H9 (cell line): ENCODE data around the gene USP44. TPM values are rescaled to one million over a fixed set of nuclear protein-coding genes. Genes with fewer than 3 reads are reported as not detected.
"Not testable (repeated sequence)": the region's sequence is repeated elsewhere in the genome, so short reads cannot be mapped to it uniquely, and the experiment has no call there.

Experiments
- DNase-seq: peaks from one replicate; pipeline ENCODE4 v3.0.0-alpha.2; 2017
- H2AFZ ChIP-seq: one replicate; pipeline ENCODE4 v1.6.1; 2013; ENCODE audit warnings: mild to moderate bottlenecking, low read length, control low read depth, moderate library complexity
- H2AK5ac ChIP-seq: 2 replicates; pipeline ENCODE4 v1.6.1; 2013; ENCODE audit warnings: low read length, control low read depth, mixed read lengths; ENCODE audit not compliant: insufficient read length
- H2BK120ac ChIP-seq: one replicate; pipeline ENCODE4 v1.6.1; 2013; ENCODE audit warnings: low read depth, mild to moderate bottlenecking, low read length, control low read depth, inconsistent platforms; ENCODE audit not compliant: poor library complexity, severe bottlenecking
- H2BK12ac ChIP-seq: 2 replicates; pipeline ENCODE4 v1.6.1; 2013; ENCODE audit warnings: low read length, control low read depth, mixed read lengths, low read depth; ENCODE audit not compliant: insufficient read length
- H2BK15ac ChIP-seq: 2 replicates; pipeline ENCODE4 v1.6.1; 2013; ENCODE audit warnings: low read depth, low read length, control low read depth
- H2BK20ac ChIP-seq: one replicate; pipeline ENCODE4 v1.6.1; 2013; ENCODE audit warnings: low read depth, mild to moderate bottlenecking, low read length, control low read depth, inconsistent platforms; ENCODE audit not compliant: poor library complexity, severe bottlenecking
- H2BK5ac ChIP-seq: 2 replicates; pipeline ENCODE4 v1.6.1; 2013; ENCODE audit warnings: low read length, control low read depth, mixed read lengths; ENCODE audit not compliant: insufficient read length
- H3K14ac ChIP-seq: 2 replicates; pipeline ENCODE4 v1.6.1; 2013; ENCODE audit warnings: low read length, control low read depth; ENCODE audit not compliant: insufficient read depth
- H3K18ac ChIP-seq: 2 replicates; pipeline ENCODE4 v1.6.1; 2013; ENCODE audit warnings: low read depth, mild to moderate bottlenecking, mixed read lengths, low read length, control low read depth; ENCODE audit not compliant: insufficient read length
- H3K23ac ChIP-seq: 2 replicates; pipeline ENCODE4 v1.6.1; 2013; ENCODE audit warnings: low read length, control low read depth, mixed read lengths, low read depth; ENCODE audit not compliant: insufficient read length
- H3K23me2 ChIP-seq: 2 replicates; pipeline ENCODE4 v1.6.1; 2013; ENCODE audit warnings: low read depth, mild to moderate bottlenecking, mixed read lengths, low read length, control low read depth; ENCODE audit not compliant: insufficient read length, poor library complexity, severe bottlenecking
- H3K27ac ChIP-seq: 2 replicates; pipeline ENCODE4 v1.5.1; 2013; ENCODE audit warnings: low read length, control low read depth, mixed read lengths, low read depth; ENCODE audit not compliant: insufficient read length
- H3K27me3 ChIP-seq: 2 replicates; pipeline ENCODE4 v1.6.1; 2013; ENCODE audit warnings: low read length, control low read depth, inconsistent platforms; ENCODE audit not compliant: insufficient read depth
- H3K4ac ChIP-seq: 2 replicates; pipeline ENCODE4 v1.6.1; 2013; ENCODE audit warnings: low read depth, mild to moderate bottlenecking, control low read depth, inconsistent platforms, low read length, moderate library complexity
- H3K4me1 ChIP-seq: 2 replicates; pipeline ENCODE4 v1.6.1; 2013; ENCODE audit warnings: low read length, control low read depth, inconsistent platforms; ENCODE audit not compliant: insufficient read depth
- H3K4me2 ChIP-seq: 2 replicates; pipeline ENCODE4 v1.6.1; 2013; ENCODE audit warnings: low read length, control low read depth, mixed read lengths; ENCODE audit not compliant: insufficient read length, insufficient read depth
- H3K56ac ChIP-seq: 2 replicates; pipeline ENCODE4 v1.6.1; 2013; ENCODE audit warnings: low read depth, mild to moderate bottlenecking, mixed read lengths, low read length, control low read depth; ENCODE audit not compliant: insufficient read length
- H3K79me1 ChIP-seq: 2 replicates; pipeline ENCODE4 v1.6.1; 2013; ENCODE audit warnings: low read depth, mild to moderate bottlenecking, moderate library complexity, low read length, control low read depth, inconsistent platforms; ENCODE audit not compliant: insufficient read depth, poor library complexity, severe bottlenecking
- H3K79me2 ChIP-seq: 2 replicates; pipeline ENCODE4 v1.6.1; 2013; ENCODE audit warnings: low read length, control low read depth, inconsistent platforms; ENCODE audit not compliant: insufficient read depth
- H3K9ac ChIP-seq: 2 replicates; pipeline ENCODE4 v1.6.1; 2013; ENCODE audit warnings: low read length, control low read depth, mixed read lengths; ENCODE audit not compliant: insufficient read length; ENCODE audit errors: extremely low read depth
- H3K9me3 ChIP-seq: one replicate; pipeline ENCODE4 v1.6.1; 2013; ENCODE audit warnings: low read depth, low read length, inconsistent platforms; ENCODE audit not compliant: control insufficient read depth
- H3T11ph ChIP-seq: one replicate; pipeline ENCODE4 v1.6.1; 2013; ENCODE audit warnings: mild to moderate bottlenecking, low read length, control low read depth, inconsistent platforms
- H4K20me1 ChIP-seq: one replicate; pipeline ENCODE4 v1.6.1; 2013; ENCODE audit not compliant: control insufficient read depth, insufficient read length, insufficient read depth
- H4K5ac ChIP-seq: 2 replicates; pipeline ENCODE4 v1.6.1; 2013; ENCODE audit warnings: low read depth, mild to moderate bottlenecking, mixed read lengths, low read length, control low read depth; ENCODE audit not compliant: insufficient read length
- H4K8ac ChIP-seq: replicated peaks from 2 replicates; pipeline ENCODE4 v1.6.1; 2013; ENCODE audit warnings: low read length, control low read depth, mixed read lengths, low read depth; ENCODE audit not compliant: insufficient read length
- H4K91ac ChIP-seq: 2 replicates; pipeline ENCODE4 v1.6.1; 2013; ENCODE audit warnings: low read depth, mild to moderate bottlenecking, moderate library complexity, mixed read lengths, low read length, control low read depth; ENCODE audit not compliant: insufficient read length
- H3K27ac Mint-ChIP-seq, 3 experiments: 2 replicates in 2 of 3; 3 replicates in 1 of 3; pipeline ENCODE4 v1.8.0; 2020 to 2021; ENCODE audit warnings: mixed read lengths in 3 of 3, mild to moderate bottlenecking in 1 of 3, moderate library complexity in 1 of 3
- H3K27me3 Mint-ChIP-seq: 2 replicates; pipeline ENCODE4 v1.8.0; 2021; ENCODE audit warnings: low read depth, mild to moderate bottlenecking, moderate library complexity, mixed read lengths
- H3K36me3 Mint-ChIP-seq, 3 experiments: 2 replicates in 2 of 3; 3 replicates in 1 of 3; pipeline ENCODE4 v1.8.0; 2020 to 2021; ENCODE audit warnings: low read depth in 3 of 3, mixed read lengths in 3 of 3; ENCODE audit not compliant: insufficient read depth in 1 of 3
- H3K4me1 Mint-ChIP-seq, 2 experiments: 2 replicates each; pipeline ENCODE4 v1.8.0; 2020; ENCODE audit warnings: mixed read lengths in 2 of 2
- H3K4me3 Mint-ChIP-seq, 2 experiments: 2 replicates in 1 of 2; 3 replicates in 1 of 2; pipeline ENCODE4 v1.8.0; 2020 to 2021; ENCODE audit warnings: mild to moderate bottlenecking in 2 of 2, mixed read lengths in 2 of 2, moderate library complexity in 1 of 2
- H3K9me3 Mint-ChIP-seq, 2 experiments: 2 replicates in 1 of 2; 3 replicates in 1 of 2; pipeline ENCODE4 v1.8.0; 2020; ENCODE audit warnings: mild to moderate bottlenecking in 2 of 2, mixed read lengths in 2 of 2, moderate library complexity in 1 of 2
- CTCF ChIP-seq: fragments of 200-600 bp; sonication (generic); conservative IDR thresholded peaks from 3 replicates; pipeline ENCODE4 v1.8.0; 2021; ENCODE audit warnings: antibody characterized with exemption, mild to moderate bottlenecking
- WGBS: extraction: QIAGEN DNeasy Blood & Tissue Kit; methylation state at CpG from one replicate; pipeline ENCODE4 v1.1.7; 2013; ENCODE audit warnings: missing lambda C conversion rate, low lambda C conversion rate, mixed read lengths; ENCODE audit not compliant: insufficient read length; ENCODE audit errors: extremely low coverage; 5-methylcytosine and 5-hydroxymethylcytosine counted together
- total RNA-seq: library from RNA; stranded (reverse); gene quantifications from 2 replicates; pipeline ENCODE4 v1.2.1, GENCODE V29; 2021

Gene USP44
- total RNA-seq, 1 experiment from 2014 or later: 185 TPM

GRCh38 chr12:95571369-95571768 is 20.1 kb upstream of the USP44 start:
- Histone ChIP-seq H4K91ac (no peak overlapping the region), H2BK15ac (no peak overlapping the region), H3K18ac (no peak overlapping the region), H2AFZ (no peak overlapping the region), H2BK120ac (no peak overlapping the region), H3K14ac (no peak overlapping the region), H3K79me2 (peaks cover 2% of the 10 kb centered on the region; the same call in 1 of the 2 replicates), H3T11ph (no peak overlapping the region), H2BK12ac (no peak overlapping the region), H2AK5ac (no peak overlapping the region), H2BK20ac (no peak overlapping the region), H3K4me1 (no peaks in the 10 kb centered on the region; the same call in 1 of the 2 replicates), H2BK5ac (no peak overlapping the region), H4K20me1 (no peaks in the 10 kb centered on the region), H3K79me1 (no peaks in the 10 kb centered on the region), H3K23ac (no peak overlapping the region), H3K27me3 (no peaks in the 10 kb centered on the region), H3K56ac (no peak overlapping the region), H4K5ac (no peak overlapping the region), H3K4ac (no peak overlapping the region), H3K9me3 (no peaks in the 10 kb centered on the region), H3K4me2 (no peak overlapping the region), H3K9ac (no peak overlapping the region), H4K8ac (no peak overlapping the region), H3K23me2 (peaks cover 5% of the 10 kb centered on the region), H3K27ac (no peak overlapping the region)
- H3K36me3 Mint-ChIP-seq: peaks cover 4 to 8% (median 6%) of the 10 kb centered on the region in 3 experiments; a peak in 6 of 7 replicates
- no peaks in the 10 kb centered on the region; the same call in 1 of the 2 replicates for H3K27me3 Mint-ChIP-seq
- DNase-seq: no peak
- H3K27ac Mint-ChIP-seq: no peak overlapping the region
- no peak for TF ChIP-seq CTCF
- no CpG with 5 or more reads among the region's 2 CpGs for WGBS
- H3K4me1 Mint-ChIP-seq: peaks cover 31 to 46% of the 10 kb centered on the region in 2 experiments
- peaks cover 0 to 4% of the 10 kb centered on the region in 2 experiments; a peak in 1 of 5 replicates for H3K9me3 Mint-ChIP-seq
- H3K4me3 Mint-ChIP-seq: no peak overlapping the region

GRCh38 chr12:95568045-95568444 is 16.8 kb upstream of the USP44 start:
- not testable (repeated sequence) for H3K79me1 ChIP-seq, H3K4me2 ChIP-seq, H2BK12ac ChIP-seq, H3K79me2 ChIP-seq, H4K20me1 ChIP-seq, H3T11ph ChIP-seq, H3K9me3 ChIP-seq, H3K14ac ChIP-seq, H3K9ac ChIP-seq, H3K4ac ChIP-seq, H4K91ac ChIP-seq, H3K9me3 Mint-ChIP-seq, H2BK5ac ChIP-seq, DNase-seq, H3K23me2 ChIP-seq, H2AK5ac ChIP-seq, H4K8ac ChIP-seq, H3K4me1 ChIP-seq, H3K27me3 ChIP-seq, H3K56ac ChIP-seq, H3K18ac ChIP-seq, H2AFZ ChIP-seq, H3K4me3 Mint-ChIP-seq, H3K23ac ChIP-seq, H3K27ac Mint-ChIP-seq, H2BK15ac ChIP-seq, H3K27ac ChIP-seq, H2BK120ac ChIP-seq, H4K5ac ChIP-seq, H2BK20ac ChIP-seq, H3K27me3 Mint-ChIP-seq
- H3K36me3 Mint-ChIP-seq: peaks cover 5 to 11% (median 8%) of the 10 kb centered on the region in 3 experiments
- H3K4me1 Mint-ChIP-seq: peaks cover 10 to 23% of the 10 kb centered on the region in 2 experiments
- WGBS: no CpG with 5 or more reads among the region's 10 CpGs
